Endothelial cell of umbilical vein (primary cell): ENCODE data around the gene ZNF497. TPM values are rescaled to one million over a fixed set of nuclear protein-coding genes. Genes with fewer than 3 reads are reported as not detected.

Experiments
- BruUV-seq: library from RNA; stranded (reverse); fragments of 400-500 nt; replicated peaks from 2 replicates; lab custom pipeline; 2021; lab: Mats Ljungman, UMichigan
- CTCF ChIA-PET: fragments of 300-600, 350-600 bp; sonication (Branson Sonifier 250); formaldehyde crosslinking; loops from one replicate; lab custom pipeline; 2021; ENCODE audit warnings: antibody characterized with exemption, inconsistent platforms; lab: Charles Lee
- POLR2A ChIA-PET: fragments of 300-600, 350-600 bp; sonication (Branson Sonifier 250); formaldehyde crosslinking; loops from one replicate; lab custom pipeline; 2021; ENCODE audit warnings: antibody characterized with exemption, inconsistent platforms; lab: Charles Lee
- DNase-seq: peaks from one replicate; pipeline ENCODE4 v3.0.0-alpha.2; 2011; ENCODE audit warnings: low read depth, low spot score
- FAIRE-seq: peaks from 2 replicates; lab custom pipeline; 2011; peaks lifted over from hg19 to GRCh38; lab: Jason Lieb, UNC
- H2AFZ ChIP-seq: 2 replicates; pipeline ENCODE4 v1.6.0; 2012; ENCODE audit warnings: low read depth, low read length, control low read depth, inconsistent platforms
- H3K27ac ChIP-seq: 2 replicates; pipeline ENCODE4 v1.5.1; 2011; ENCODE audit warnings: low read depth, mild to moderate bottlenecking, control low read depth, low read length, moderate library complexity; ENCODE audit not compliant: insufficient read depth
- H3K27me3 ChIP-seq, 2 experiments: 2 replicates each; pipeline versions ENCODE4 v1.6.0 to v1.6.1; 2011; ENCODE audit warnings: low read length in 2 of 2, mixed read lengths in 1 of 2; ENCODE audit not compliant: control insufficient read depth in 2 of 2, insufficient read depth in 2 of 2
- H3K36me3 ChIP-seq, 2 experiments: 2 replicates in 1 of 2; 3 replicates in 1 of 2; pipeline ENCODE4 v1.5.1; 2011; ENCODE audit warnings: low read length in 2 of 2, mild to moderate bottlenecking in 1 of 2, moderate library complexity in 1 of 2; ENCODE audit not compliant: control insufficient read depth in 2 of 2, insufficient read depth in 2 of 2; ENCODE audit errors: extremely low read depth in 1 of 2
- H3K4me1 ChIP-seq: 3 replicates; pipeline ENCODE4 v1.5.1; 2011; ENCODE audit warnings: mild to moderate bottlenecking, low read length; ENCODE audit not compliant: control insufficient read depth, insufficient read depth; ENCODE audit errors: extremely low read depth
- H3K4me2 ChIP-seq: 2 replicates; pipeline ENCODE4 v1.6.1; 2011; ENCODE audit warnings: low read length, control low read depth, mixed read lengths; ENCODE audit not compliant: insufficient read depth
- H3K4me3 ChIP-seq, 3 experiments: fragments of 200-600 bp in 1 of 3; sonication (generic), shearing (Covaris generic) in 1 of 3; replicated peaks in 1 of 3; 2 replicates each; pipeline ENCODE4 v1.5.1; 2011 to 2016; ENCODE audit warnings: control low read depth in 3 of 3, low read length in 3 of 3, mild to moderate bottlenecking in 2 of 3, inconsistent platforms in 1 of 3, low read depth in 1 of 3, moderate library complexity in 1 of 3; ENCODE audit not compliant: insufficient read depth in 1 of 3
- H3K79me2 ChIP-seq: 2 replicates; pipeline ENCODE4 v1.6.0; 2012; ENCODE audit warnings: low read length, inconsistent platforms; ENCODE audit not compliant: control insufficient read depth, insufficient read depth
- H3K9ac ChIP-seq: replicated peaks from 2 replicates; pipeline ENCODE3; 2011; ENCODE audit warnings: low read length, control low read depth; ENCODE audit not compliant: insufficient read depth; ENCODE audit errors: extremely low read depth
- H3K9me1 ChIP-seq: replicated peaks from 3 replicates; pipeline ENCODE4 v1.6.0; 2011; ENCODE audit warnings: mild to moderate bottlenecking, low read length; ENCODE audit not compliant: control insufficient read depth, insufficient read depth; ENCODE audit errors: extremely low read depth
- H3K9me3 ChIP-seq: replicated peaks from 2 replicates; pipeline ENCODE4 v1.5.1; 2012; ENCODE audit warnings: low read length, inconsistent platforms; ENCODE audit not compliant: control insufficient read depth, insufficient read depth
- H4K20me1 ChIP-seq: replicated peaks from 2 replicates; pipeline ENCODE3; 2011; ENCODE audit warnings: mild to moderate bottlenecking, low read length; ENCODE audit not compliant: control insufficient read depth, insufficient read depth; ENCODE audit errors: extremely low read depth
- CTCF ChIP-seq, 2 donors: IDR thresholded peaks; 1 replicate in 1 of 2; 2 replicates in 1 of 2; pipeline ENCODE4 v1.5.1; 2011; ENCODE audit warnings: low read length in 2 of 2, mild to moderate bottlenecking in 2 of 2, moderate library complexity in 2 of 2, control low read depth in 1 of 2, inconsistent platforms in 1 of 2, low read depth in 1 of 2; ENCODE audit not compliant: insufficient read depth in 1 of 2; ENCODE audit errors: extremely low read depth in 1 of 2
- EZH2 ChIP-seq: IDR thresholded peaks from 2 replicates; pipeline ENCODE4 v1.6.1; 2012; ENCODE audit warnings: borderline replicate concordance, low read depth, mild to moderate bottlenecking, moderate library complexity, low read length, inconsistent platforms; ENCODE audit not compliant: severe bottlenecking
- FOS ChIP-seq: IDR thresholded peaks from 2 replicates; pipeline ENCODE4 v1.6.1; 2011; ENCODE audit warnings: mild to moderate bottlenecking, low read length, moderate library complexity, borderline replicate concordance; ENCODE audit not compliant: insufficient read depth
- GATA2 ChIP-seq: IDR thresholded peaks from 2 replicates; pipeline ENCODE4 v1.7.0; 2011; ENCODE audit warnings: low read depth, mild to moderate bottlenecking, moderate library complexity, mixed read lengths, low read length; ENCODE audit not compliant: insufficient read length, insufficient read depth
- JUN ChIP-seq: IDR thresholded peaks from 2 replicates; pipeline ENCODE4 v1.6.1; 2011; ENCODE audit warnings: borderline replicate concordance, low read depth; ENCODE audit not compliant: insufficient read length, insufficient read depth
- MYC ChIP-seq: IDR thresholded peaks from one replicate; pipeline ENCODE4 v1.6.1; 2011; ENCODE audit warnings: mild to moderate bottlenecking, low read depth, low read length
- POLR2A ChIP-seq: IDR thresholded peaks from 2 replicates; pipeline ENCODE4 v1.6.1; 2012; ENCODE audit warnings: low read depth, mild to moderate bottlenecking, control low read depth, low read length
- POLR2AphosphoS5 ChIP-seq: IDR thresholded peaks from 2 replicates; pipeline ENCODE4 v1.6.1; 2012; ENCODE audit warnings: low read depth, mild to moderate bottlenecking, control low read depth, low read length, moderate library complexity; ENCODE audit not compliant: insufficient read depth
- dilution Hi-C: fragments of 300-500 bp; cut with MboI; formaldehyde crosslinking; loops from one replicate; pipeline ENCODE4 v1.15.0; 2019; ENCODE audit warnings: low sequenced_read_pairs; ENCODE audit not compliant: extremely low pct_ligation_motif_present
- intact Hi-C: fragments of 100-400 bp; cut with micrococcal nuclease; formaldehyde crosslinking; loops from one replicate; pipeline ENCODE4 v1.10.0; 2022
- polyA plus RNA-seq, 4 experiments: library from polyadenylated mRNA; depleted of rRNA in 3 of 4; stranded (reverse) in 3 of 4; unstranded in 1 of 4; fragments of >200 nt; gene quantifications; 2 replicates each; pipeline versions ENCODE4 v1.2.1 to v1.2.3, GENCODE V29; 2011 to 2012; ENCODE audit warnings: missing spikeins in 1 of 4
- total RNA-seq: library from RNA; stranded (reverse); gene quantifications from 2 replicates; pipeline ENCODE4 v1.2.3, GENCODE V29; 2021
- TF ChIP-seq, protein P1 (sequence below): IDR thresholded peaks from 2 replicates; pipeline ENCODE4 v1.6.1; 2011; ENCODE audit not compliant: insufficient read depth, insufficient read length

Gene ZNF497
- total and polyA plus RNA-seq, 2 donors (not counting 3 experiments of a cell fraction or from before 2014, with no cell fraction given): 0.40 to 1.3 TPM

- BruUV-seq: TSS peak; percentile 44
- DNase-seq (peak; percentile 96), FAIRE-seq (peak; percentile 99)
- TF ChIP-seq EZH2: no peak
- peak; percentile 98 for TF ChIP-seq MYC
- TF ChIP-seq, protein P1, sequence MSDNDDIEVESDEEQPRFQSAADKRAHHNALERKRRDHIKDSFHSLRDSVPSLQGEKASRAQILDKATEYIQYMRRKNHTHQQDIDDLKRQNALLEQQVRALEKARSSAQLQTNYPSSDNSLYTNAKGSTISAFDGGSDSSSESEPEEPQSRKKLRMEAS: peak; percentile 50
- TF ChIP-seq POLR2AphosphoS5: peak; percentile 64
- no peak for TF ChIP-seq FOS
- TF ChIP-seq JUN: no peak
- TF ChIP-seq GATA2: no peak
- TF ChIP-seq CTCF (IDR thresholded peaks at IDR 0.05; ENCODE audit: extremely low read depth in 1 of 2, insufficient read depth in 1 of 2, low read depth in 1 of 2, low read length in 2 of 2): no peak
- peak; percentile 76 for TF ChIP-seq POLR2A
- H2AFZ ChIP-seq: peak within 1 kb of the TSS; percentile 67
- peak within 1 kb of the TSS; percentile 53 for H3K9ac ChIP-seq
- H3K27me3 ChIP-seq: no peaks in the 10 kb centered on the region
- H3K9me3 ChIP-seq: no peaks in the 10 kb centered on the region
- H3K27ac ChIP-seq: peak within 1 kb of the TSS; percentile 1
- no peaks in the 10 kb centered on the region for H3K36me3 ChIP-seq
- H3K4me3 ChIP-seq: peak within 1 kb of the TSS; percentile 3 to 63 (median 56)
- intact Hi-C loops: loop anchor here (1.0 to 2.0 kb wide), 9 partner anchors 22 to 192 kb away; partner anchors contain the start of genes ERVK3-1, ZBTB45, ZNF132 and ZNF497
- ChIA-PET POLR2A (interaction anchor here (0.6 kb wide), 1 partner anchor 17 kb away, joined by 5 read pairs; no protein-coding TSS in a partner anchor), CTCF (interaction anchor here (0.7 to 1.4 kb wide), 5 partner anchors 9 to 109 kb away, joined by 3 to 5 read pairs (median 3); partner anchors contain the start of genes ZNF497 and ZNF544)
- H3K4me1 ChIP-seq: peaks cover 12% of the 10 kb centered on the region
- H3K79me2 ChIP-seq: peaks cover 18% of the 10 kb centered on the region
- dilution Hi-C loops: no loop called here
- H3K9me1 ChIP-seq: no peaks in the 10 kb centered on the region
- H3K4me2 ChIP-seq: peak within 1 kb of the TSS; percentile 74
- no peaks in the 10 kb centered on the region for H4K20me1 ChIP-seq
Measured at GRCh38 chr19:58326914-58327726, 35.4 kb downstream of the ZNF497 start, which contains the start of gene ZSCAN22. TSS of gene ZSCAN22 (plus strand) at chr19:58326994. CDS start at chr19:58334803, 7,809 bp downstream.
